ENCODE data around the gene DPP10.

The DPP10 gene

DNA sequence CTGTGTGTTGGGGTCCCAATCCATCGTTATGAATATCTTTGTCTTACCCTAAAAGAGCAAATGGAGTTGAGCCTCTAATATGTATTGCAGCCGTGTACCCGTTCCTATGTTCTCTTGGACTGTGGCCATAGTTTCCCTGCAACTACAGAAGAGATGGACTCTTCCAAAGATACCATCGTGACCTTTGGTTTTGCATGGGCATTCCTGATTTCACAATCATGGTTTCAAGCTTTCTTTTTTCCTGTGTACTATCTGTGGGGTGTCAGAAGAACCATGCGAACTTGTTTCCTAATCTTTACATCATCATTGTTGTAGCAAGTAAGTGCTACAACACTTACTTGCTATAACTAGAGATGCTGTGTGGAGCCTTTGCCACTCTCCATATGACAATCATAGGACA lies 1295.7 kb downstream of the DPP10 start:
- no peak for DNase-seq (ENCODE audit: low read depth)

DNA sequence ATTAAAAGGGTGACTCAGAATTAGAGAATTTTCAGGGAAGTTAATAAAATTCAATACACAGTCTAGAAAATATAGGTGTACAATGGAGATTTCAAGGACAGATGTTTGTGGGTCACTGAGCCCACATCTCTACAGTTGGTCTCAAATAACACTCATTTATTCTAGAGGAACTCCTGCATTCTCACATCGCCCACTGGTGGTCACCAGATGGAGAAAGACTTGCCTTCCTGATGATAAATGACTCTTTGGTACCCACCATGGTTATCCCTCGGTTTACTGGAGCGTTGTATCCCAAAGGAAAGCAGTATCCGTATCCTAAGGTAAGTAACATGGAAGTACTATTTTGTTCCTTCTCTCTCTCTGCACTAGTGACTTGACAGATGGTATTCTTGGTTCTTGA lies 1297.1 kb downstream of the DPP10 start:
- no peak for DNase-seq (ENCODE audit: low read depth)

DNA sequence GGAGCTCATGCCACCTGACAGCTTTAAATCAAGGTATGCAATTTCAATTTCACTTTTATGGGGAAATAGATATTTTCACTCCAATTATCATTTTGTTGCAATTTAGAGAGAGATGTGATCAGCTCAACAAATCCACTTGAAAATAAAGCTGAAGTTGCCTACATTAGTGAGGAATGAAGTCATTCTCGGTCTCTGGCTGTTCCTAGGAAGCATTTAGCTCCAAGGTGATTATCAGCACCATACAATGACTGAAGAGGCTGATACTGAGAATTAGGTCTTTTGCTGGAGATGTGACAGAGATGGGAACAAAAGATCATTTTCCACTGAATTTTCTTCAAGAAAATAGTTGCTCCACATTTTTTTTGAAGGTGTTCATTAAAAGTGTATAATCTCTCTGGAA lies 1303.7 kb downstream of the DPP10 start:
- DNase-seq (ENCODE audit: low read depth): no peak

DNA sequence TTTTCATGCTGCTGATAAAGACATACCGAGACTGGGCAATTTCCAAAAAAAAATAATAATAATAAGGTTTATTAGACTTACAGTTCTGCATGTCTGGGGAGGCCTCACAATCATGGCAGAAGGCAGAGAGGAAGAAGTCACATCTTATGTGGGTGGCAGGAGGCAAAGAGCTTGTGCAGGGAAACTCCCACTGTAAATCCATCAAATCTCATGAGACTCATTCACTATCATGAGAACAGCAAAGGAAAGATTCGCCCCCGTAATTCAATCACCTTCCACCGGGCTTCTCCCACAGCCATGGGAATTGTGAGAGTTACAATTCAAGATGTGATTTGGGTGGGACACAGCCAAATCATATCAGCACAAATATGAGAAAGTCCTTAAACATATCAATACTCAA lies 1314.8 kb downstream of the DPP10 start:
- DNase-seq (ENCODE audit: low read depth): no peak

DNA sequence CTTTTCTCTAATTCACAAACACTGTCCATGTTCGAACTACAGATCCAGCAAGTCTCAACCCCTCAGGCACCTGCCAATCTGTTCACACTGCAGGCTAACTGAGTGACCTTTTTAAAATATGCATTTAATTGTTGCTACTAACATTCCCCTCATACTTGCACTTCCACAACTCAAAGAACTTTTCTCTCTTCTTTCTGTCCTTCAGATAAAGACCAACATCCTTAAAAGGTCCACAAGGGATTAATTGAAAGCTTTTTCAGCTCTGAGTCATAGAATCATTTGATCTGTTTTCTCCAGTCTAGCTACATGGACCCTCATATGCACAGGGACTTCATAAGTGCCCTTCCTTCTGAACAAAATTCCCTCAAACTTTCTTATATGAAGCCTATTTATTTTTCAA lies 1321.2 kb downstream of the DPP10 start:
- DNase-seq (ENCODE audit: low read depth): no peak

DNA sequence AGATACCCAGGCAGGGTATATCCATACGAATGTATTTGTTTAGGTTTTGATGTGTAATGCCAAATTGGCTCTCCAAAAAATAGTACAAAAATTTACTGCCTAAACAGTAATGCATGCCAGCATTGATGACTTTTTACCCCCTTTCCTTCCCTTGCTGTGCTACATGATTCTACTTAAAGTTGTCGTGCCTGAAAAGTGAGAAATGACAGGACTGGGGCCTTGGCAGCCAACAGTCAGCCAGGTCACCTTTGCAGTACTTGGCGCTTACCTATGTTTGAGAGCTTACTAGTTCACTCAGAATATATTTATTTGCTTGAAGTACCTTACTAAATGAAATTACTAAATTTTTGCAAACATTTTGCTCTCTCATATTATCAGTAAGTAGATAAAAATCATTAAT lies 1329.1 kb downstream of the DPP10 start:
- no peak for DNase-seq (ENCODE audit: low read depth)

DNA sequence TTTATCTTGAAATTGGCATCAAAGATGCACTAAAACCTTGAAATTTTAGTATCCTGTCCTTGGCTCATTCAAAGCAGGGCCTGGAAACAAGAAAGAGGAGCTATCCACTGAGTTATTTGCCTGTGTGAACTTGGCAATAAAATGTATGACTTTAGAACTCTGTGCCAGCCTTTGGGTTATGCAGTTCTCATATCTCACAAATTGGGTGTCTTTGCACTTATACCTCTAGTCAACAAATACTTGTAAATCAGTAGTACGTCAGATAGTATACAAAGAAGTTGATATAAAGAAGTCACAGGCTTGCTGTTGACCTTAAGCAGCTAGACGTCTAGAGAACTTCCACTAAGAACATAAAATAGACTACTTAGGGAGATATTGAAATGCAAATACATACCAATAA lies 1331.9 kb downstream of the DPP10 start:
- DNase-seq (ENCODE audit: low read depth): no peak

DNA sequence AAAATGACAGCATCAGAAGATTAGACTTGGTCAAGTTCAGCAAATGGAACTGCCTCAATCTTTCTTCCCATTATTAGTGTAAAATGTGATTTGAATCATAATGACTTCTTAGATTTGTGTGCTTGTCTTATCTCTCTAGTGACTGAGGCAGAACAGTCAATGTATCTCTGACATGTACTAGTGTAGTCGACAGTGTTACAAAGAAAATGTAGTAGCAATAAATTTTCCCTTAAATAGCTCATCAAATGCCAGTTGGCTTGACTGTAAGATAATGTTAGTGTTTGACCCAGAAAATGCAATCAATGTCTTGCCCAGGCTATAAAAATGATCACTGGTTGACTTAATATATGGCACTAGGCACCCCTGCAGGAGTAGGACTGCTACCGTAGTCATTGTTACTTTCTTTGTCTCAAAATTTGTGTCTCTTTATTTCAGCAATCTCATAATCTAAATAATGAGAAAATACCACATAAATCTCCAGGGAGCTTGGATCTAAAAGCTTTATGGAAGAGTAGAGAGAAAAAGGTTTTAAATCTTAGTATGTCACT lies 1336.7 kb downstream of the DPP10 start:
- no peak for DNase-seq (ENCODE audit: low read depth)

DNA sequence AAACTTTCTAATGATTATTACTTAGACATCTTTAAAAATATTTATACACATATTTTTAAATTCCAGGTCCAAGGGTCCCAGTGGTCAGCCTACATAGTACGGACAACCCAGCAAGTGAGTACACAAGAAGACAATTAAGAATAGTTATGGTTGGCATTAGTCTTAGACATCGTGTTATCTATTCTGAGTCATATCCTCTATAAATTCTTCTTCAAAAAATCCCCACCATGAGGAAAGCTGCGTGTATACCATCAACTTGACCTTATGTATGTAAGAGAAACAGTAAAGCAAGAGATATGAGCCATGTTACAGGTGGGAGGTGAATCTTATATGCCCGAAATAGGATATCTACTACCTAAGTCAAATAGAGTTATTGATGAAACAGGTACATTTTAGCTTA lies 1339.8 kb downstream of the DPP10 start:
- no peak for DNase-seq (ENCODE audit: low read depth)

DNA sequence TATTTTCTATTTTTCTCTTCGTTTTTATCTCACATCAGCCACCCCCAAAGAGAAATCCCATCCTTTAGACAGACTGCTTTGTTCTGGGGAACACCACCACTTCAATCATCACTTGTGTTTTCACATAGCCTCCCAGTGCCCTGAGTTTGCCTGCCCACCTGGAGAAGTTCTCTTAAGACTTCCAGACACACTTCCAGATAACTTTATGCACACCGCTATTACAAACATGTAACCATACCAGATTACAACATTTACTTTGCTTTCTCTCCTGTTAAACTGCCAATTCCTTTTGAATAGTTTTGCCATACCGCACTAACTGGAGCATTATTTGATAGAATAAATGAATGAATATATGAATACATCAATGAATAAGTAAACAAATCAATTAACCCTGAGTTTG lies 1353.6 kb downstream of the DPP10 start:
- DNase-seq (ENCODE audit: low read depth): no peak

DNA sequence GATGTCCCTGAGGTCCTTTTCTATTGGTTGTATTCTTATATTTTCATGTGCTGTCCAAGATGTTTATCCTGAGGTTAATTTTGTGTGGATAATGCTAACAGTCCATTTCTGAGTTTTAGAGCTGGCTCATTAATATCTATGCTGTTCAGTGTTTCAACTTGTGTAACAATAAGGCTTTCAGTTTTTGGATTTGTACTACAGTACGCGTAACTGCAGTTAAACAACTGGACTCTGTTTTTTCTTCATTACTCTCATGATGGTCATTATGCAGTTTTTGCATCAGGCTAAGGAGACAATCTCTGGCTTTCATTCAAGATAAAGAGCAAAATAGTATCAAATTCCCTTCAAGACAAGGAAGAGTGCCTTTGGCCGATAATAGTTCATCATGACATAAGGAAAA lies 1364.8 kb downstream of the DPP10 start:
- DNase-seq (ENCODE audit: low read depth): no peak

DNA sequence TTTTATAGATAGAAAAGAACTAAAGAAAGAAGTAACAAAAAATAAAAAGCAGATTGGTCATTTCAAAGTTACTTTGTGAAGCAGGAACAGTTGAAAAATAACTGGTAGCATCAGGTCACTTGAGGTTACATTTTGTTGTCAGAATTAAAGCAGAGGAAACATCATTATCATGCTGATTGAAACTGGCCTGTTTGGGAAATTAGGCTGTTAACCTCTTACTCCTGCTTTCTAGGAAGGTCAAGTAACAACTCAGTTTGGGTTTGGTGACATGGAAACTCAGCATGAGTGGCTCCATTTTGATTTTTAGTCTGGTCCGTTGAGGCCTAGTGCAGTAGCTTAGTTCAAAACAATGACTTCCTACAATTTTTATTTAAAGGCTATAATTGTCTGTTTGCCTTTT lies 1383.5 kb downstream of the DPP10 start:
- DNase-seq (ENCODE audit: low read depth): no peak

DNA sequence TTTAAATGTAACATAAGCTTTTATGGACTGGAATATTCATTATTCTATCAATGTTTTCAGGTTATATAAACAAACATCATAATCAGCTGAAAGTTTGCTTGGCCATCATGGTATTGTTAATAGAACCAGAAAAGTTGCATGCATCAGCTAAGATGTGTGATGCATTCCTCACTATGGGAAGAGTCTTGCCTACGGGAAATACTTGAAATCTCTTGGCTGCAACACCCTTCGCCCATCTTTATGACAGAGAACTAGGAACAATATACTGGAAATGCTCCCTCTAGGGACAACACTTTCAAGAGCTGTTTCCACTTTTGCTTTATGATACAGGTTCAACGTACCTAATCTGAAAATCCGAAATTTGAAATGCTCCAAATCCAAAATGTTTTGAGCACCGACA lies 1390.8 kb downstream of the DPP10 start:
- no peak for DNase-seq (ENCODE audit: low read depth)

DNA sequence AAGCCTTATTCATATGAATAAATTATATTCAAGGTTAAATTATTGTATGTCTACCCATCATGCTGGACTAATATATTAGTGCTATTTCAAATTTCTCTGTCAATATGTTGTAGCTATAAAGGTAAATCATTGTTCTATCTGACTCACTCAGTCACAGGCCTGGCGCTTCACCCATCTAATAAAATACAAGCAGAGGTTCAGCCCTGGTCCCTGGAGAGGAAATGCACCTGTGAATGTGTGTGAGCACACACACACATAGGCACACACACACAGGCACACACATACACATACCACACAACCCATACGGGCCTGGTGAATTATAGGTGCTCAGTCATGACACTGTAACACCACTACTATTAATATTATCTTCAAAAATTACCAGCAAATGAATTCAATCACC lies 1396.1 kb downstream of the DPP10 start:
- DNase-seq (ENCODE audit: low read depth): no peak

DNA sequence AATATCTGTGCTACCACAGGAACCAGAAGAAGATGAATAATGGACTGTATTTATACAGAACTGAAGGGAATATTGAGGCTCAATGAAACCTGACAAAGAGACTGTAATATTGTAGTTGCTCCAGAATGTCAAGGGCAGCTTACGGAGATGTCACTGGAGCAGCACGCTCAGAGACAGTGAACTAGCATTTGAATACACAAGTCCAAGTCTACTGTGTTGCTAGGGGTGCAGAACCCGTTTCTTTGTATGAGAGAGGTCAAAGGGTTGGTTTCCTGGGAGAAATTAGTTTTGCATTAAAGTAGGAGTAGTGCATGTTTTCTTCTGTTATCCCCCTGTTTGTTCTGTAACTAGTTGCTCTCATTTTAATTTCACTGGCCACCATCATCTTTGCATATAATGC lies 1399.9 kb downstream of the DPP10 start:
- no peak for DNase-seq (ENCODE audit: low read depth)

DNA sequence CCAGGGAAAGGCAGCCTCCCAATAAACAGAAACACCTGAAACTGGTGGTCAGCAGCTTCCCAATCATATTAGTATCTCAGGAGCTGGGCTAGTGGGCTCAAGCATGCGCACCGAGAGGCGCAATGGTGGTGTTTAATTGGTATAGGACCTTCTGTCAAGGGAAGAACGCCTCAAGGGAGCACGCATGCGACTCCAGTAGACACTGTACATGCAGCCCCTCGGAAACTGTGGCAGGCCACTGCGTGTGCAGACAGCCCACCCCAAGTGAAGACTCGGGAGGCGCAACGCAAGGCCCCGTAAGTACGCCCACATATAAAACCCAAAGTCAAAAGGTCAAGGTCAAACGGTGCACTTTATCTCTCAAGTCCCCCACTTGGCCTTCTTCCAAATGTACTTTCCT lies 1405.8 kb downstream of the DPP10 start:
- no peak for DNase-seq (ENCODE audit: low read depth)

DNA sequence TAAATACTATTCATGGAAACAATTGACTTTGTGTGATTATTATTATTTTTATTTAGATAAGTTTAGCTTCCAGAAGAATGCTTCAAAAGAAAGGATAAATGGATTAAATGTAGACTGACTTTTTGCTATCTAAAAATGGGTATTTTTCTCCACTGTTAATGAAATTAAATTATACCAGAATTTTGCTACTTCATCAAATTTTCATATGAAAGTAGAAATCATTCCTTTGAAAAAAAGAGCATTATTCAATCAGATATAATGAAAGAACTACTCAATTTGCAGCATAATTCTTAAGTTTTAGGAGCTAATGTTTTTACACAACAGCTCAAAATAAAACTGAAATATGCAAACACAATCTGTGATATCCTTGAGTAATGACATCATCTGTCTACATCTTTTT lies 1424.6 kb downstream of the DPP10 start:
- DNase-seq (ENCODE audit: low read depth): no peak

DNA sequence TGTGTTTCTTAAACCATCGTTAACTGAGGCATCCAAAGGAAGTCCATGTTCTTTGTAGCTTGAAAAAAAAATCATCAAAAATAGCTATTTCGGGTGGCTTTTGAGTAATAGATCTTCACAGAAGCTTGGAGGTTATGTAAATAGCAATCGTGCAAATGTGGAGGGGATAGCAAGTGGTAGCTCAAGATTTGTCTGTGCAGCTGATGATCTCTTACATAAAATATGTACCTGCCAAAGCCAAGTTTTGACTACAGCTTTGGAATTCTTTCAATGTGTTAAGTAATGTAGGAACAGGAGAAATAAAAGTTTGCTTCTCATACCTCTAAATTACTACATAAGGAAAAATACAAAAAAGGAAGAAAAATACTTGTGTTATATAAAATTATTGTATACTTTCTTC lies 1432.0 kb downstream of the DPP10 start:
- no peak for DNase-seq (ENCODE audit: low read depth)

DNA sequence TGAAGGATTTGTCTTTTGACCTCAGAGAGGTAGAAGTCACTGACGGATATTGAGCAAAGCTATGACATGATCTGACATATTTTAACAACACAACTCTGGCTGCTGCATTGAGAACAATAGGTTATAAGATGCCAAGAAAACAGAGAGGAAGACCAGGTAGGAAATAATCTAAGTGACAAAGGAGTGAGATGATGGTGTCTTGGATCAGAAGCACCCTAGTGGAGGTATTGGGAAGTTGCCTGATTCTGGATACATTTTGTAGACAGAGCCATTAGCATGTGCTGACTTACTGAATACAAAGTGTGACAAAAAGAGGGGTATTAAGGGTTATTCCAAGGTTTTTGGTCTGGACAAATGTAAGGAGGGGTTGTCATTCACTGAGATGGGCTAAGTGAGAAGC lies 1438.1 kb downstream of the DPP10 start:
- DNase-seq (ENCODE audit: low read depth): no peak

DNA sequence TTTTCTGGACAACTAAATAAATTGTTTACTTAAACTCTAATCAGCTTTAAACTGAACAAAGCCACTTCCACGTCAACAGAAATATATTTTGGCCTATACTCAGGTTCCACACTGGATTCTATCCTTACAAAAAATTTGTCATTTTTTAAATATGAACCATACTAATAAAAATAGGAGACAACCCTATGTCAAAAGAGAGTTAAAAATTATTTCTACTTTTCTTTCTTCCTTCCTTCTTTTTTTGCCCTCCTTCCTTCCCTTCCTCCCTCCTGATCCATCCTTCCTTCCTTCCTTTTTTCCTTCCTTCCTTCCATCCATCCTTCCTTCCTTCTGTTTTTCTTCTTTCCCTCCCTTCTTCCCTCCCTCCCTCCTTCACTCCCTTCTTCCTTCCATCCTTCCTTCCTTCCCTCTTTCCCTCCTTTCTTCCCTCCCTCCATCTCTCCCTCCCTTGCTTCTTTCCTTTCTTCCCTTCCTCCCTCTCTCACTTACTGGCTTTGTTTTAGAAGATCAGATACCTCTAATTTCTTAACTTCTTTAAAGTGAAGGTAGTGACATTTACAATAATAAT lies 1444.9 kb downstream of the DPP10 start:
- no peak for DNase-seq (ENCODE audit: low read depth)

All from activated T-helper 1 cell treated with Interleukin-2 at 50 U/mL for 16 hours (primary cell).